ENCODE results near the gene CASP5.

- no peak for TF ChIP-seq JUND (IDR thresholded peaks at IDR 0.05)
- no peak for TF ChIP-seq ATF3 (IDR thresholded peaks at IDR 0.05)
- no peak for TF ChIP-seq YY1 (IDR thresholded peaks at IDR 0.05)
- no peak for TF ChIP-seq CTCF (IDR thresholded peaks at IDR 0.05; ENCODE audit: low read depth, low read length, missing input control)
- no peak for TF ChIP-seq MAX (IDR thresholded peaks at IDR 0.05)
Measured at GRCh38 chr11:105051559-105051958, 28.6 kb upstream of the CASP5 start.
